Duodenal mucosa (tissue), 2 donors: Measurements from ENCODE around the gene GCLC.

ENCODE experiments used
- H3K27ac ChIP-seq: one replicate; pipeline ENCODE4 v1.7.0; 2013; ENCODE audit warnings: low read depth, low read length
- H3K27me3 ChIP-seq, 2 donors: one replicate each; pipeline ENCODE4 v1.7.0; 2013; ENCODE audit warnings: low read length in 2 of 2, control low read depth in 1 of 2; ENCODE audit not compliant: insufficient read depth in 2 of 2, control insufficient read depth in 1 of 2
- H3K36me3 ChIP-seq, 2 donors: one replicate each; pipeline ENCODE4 v1.7.0; 2013; ENCODE audit warnings: low read length in 2 of 2, control low read depth in 1 of 2; ENCODE audit not compliant: insufficient read depth in 2 of 2, control insufficient read depth in 1 of 2
- H3K4me1 ChIP-seq, 2 donors: one replicate each; pipeline ENCODE4 v1.7.0; 2013; ENCODE audit warnings: low read length in 2 of 2, control low read depth in 1 of 2; ENCODE audit not compliant: insufficient read depth in 2 of 2, control insufficient read depth in 1 of 2
- H3K4me3 ChIP-seq, 2 donors: one replicate each; pipeline ENCODE4 v1.7.0; 2013; ENCODE audit warnings: low read length in 2 of 2, low read depth in 1 of 2
- H3K9ac ChIP-seq, 2 donors: one replicate each; pipeline ENCODE4 v1.7.0; 2013; ENCODE audit warnings: low read length in 2 of 2, low read depth in 1 of 2
- H3K9me3 ChIP-seq, 2 donors: one replicate each; pipeline ENCODE4 v1.7.0; 2013; ENCODE audit warnings: low read length in 2 of 2, control low read depth in 1 of 2; ENCODE audit not compliant: control insufficient read depth in 1 of 2

Gene GCLC

GRCh38 chr6:53544470-53545308, at the start of gene GCLC:
Gene GCLC, minus strand, starts transcription at chr6:53545101. Its CDS starts 456 bp downstream, at chr6:53544645.
- peak within 1 kb of the TSS; percentile 92 for H3K27ac ChIP-seq
- no peaks in the 10 kb centered on the region for H3K36me3 ChIP-seq
- H3K27me3 ChIP-seq = no peaks in the 10 kb centered on the region
- peak within 1 kb of the TSS; percentile 74 to 89 for H3K4me3 ChIP-seq
- peak within 1 kb of the TSS; percentile 79 to 88 for H3K9ac ChIP-seq
- peaks cover 36 to 45% of the 10 kb centered on the region in 2 donors for H3K4me1 ChIP-seq
- no peaks in the 10 kb centered on the region for H3K9me3 ChIP-seq

- H3K4me3 ChIP-seq = no peak overlapping the region
- peaks cover 3 to 5% of the 10 kb centered on the region in 2 donors for H3K9me3 ChIP-seq
- H3K4me1 ChIP-seq = peaks cover 0 to 3% of the 10 kb centered on the region in 2 donors
- no peak overlapping the region for H3K27ac ChIP-seq
- no peaks in the 10 kb centered on the region for H3K27me3 ChIP-seq
- H3K36me3 ChIP-seq = no peaks in the 10 kb centered on the region
- H3K9ac ChIP-seq = no peak overlapping the region
These were observed 49.7 kb upstream of the GCLC start for GRCh38 chr6:53594596-53594995.

GRCh38 chr6:53593001-53593488, 48.1 kb upstream of the GCLC start:
- Histone ChIP-seq H3K36me3 (no peaks in the 10 kb centered on the region), H3K27me3 (no peaks in the 10 kb centered on the region), H3K4me1 (peaks cover 3 to 14% of the 10 kb centered on the region in 2 donors), H3K9me3 (peaks cover 3 to 5% of the 10 kb centered on the region in 2 donors), H3K4me3 (no peak overlapping the region), H3K9ac (no peak overlapping the region), H3K27ac (no peak overlapping the region)

GRCh38 chr6:53591873-53592272, 47.0 kb upstream of the GCLC start:
- Histone ChIP-seq H3K4me1 (peaks cover 3 to 14% of the 10 kb centered on the region in 2 donors), H3K36me3 (no peaks in the 10 kb centered on the region), H3K4me3 (no peak overlapping the region), H3K9ac (no peak overlapping the region), H3K27ac (no peak overlapping the region), H3K27me3 (no peaks in the 10 kb centered on the region), H3K9me3 (no peaks in the 10 kb centered on the region)

- Histone ChIP-seq H3K4me3 (no peak overlapping the region), H3K27me3 (no peaks in the 10 kb centered on the region), H3K27ac (no peak overlapping the region), H3K9me3 (no peaks in the 10 kb centered on the region), H3K4me1 (peaks cover 3 to 16% of the 10 kb centered on the region in 2 donors), H3K9ac (no peak overlapping the region), H3K36me3 (no peaks in the 10 kb centered on the region)
These were observed 44.1 kb upstream of the GCLC start for GRCh38 chr6:53588816-53589509.

GRCh38 chr6:53587291-53587690, 42.4 kb upstream of the GCLC start:
- H3K4me3 ChIP-seq = no peak overlapping the region
- H3K9ac ChIP-seq = no peak overlapping the region
- no peak overlapping the region for H3K27ac ChIP-seq
- H3K27me3 ChIP-seq = no peaks in the 10 kb centered on the region
- H3K9me3 ChIP-seq = no peaks in the 10 kb centered on the region
- H3K36me3 ChIP-seq = no peaks in the 10 kb centered on the region
- peaks cover 3 to 25% of the 10 kb centered on the region in 2 donors for H3K4me1 ChIP-seq

- no peaks in the 10 kb centered on the region for H3K36me3 ChIP-seq
- no peaks in the 10 kb centered on the region for H3K9me3 ChIP-seq
- H3K4me3 ChIP-seq = no peak overlapping the region
- H3K27ac ChIP-seq = no peak overlapping the region
- peaks cover 3 to 38% of the 10 kb centered on the region in 2 donors for H3K4me1 ChIP-seq
- no peaks in the 10 kb centered on the region for H3K27me3 ChIP-seq
- no peak overlapping the region for H3K9ac ChIP-seq
These were observed 40.5 kb upstream of the GCLC start for GRCh38 chr6:53585208-53585900.

- no peaks in the 10 kb centered on the region for H3K27me3 ChIP-seq
- no peak overlapping the region for H3K9ac ChIP-seq
- no peak overlapping the region for H3K4me3 ChIP-seq
- no peak overlapping the region for H3K27ac ChIP-seq
- peaks cover 3 to 38% of the 10 kb centered on the region in 2 donors for H3K4me1 ChIP-seq
- H3K36me3 ChIP-seq = no peaks in the 10 kb centered on the region
- no peaks in the 10 kb centered on the region for H3K9me3 ChIP-seq
These were observed 39.8 kb upstream of the GCLC start for GRCh38 chr6:53584726-53585125.

GRCh38 chr6:53583451-53583850, 38.5 kb upstream of the GCLC start:
- peaks cover 0 to 27% of the 10 kb centered on the region in 2 donors for H3K4me1 ChIP-seq
- no peak overlapping the region for H3K27ac ChIP-seq

More at GRCh38 chr6:53583451-53583850, 38.5 kb upstream of the GCLC start:
- H3K4me3 ChIP-seq = no peak overlapping the region
- H3K36me3 ChIP-seq = no peaks in the 10 kb centered on the region
- no peak overlapping the region for H3K9ac ChIP-seq
- H3K9me3 ChIP-seq = no peaks in the 10 kb centered on the region
- no peaks in the 10 kb centered on the region for H3K27me3 ChIP-seq
